ENCODE results near the gene RASAL2.

Gene RASAL2

DNA sequence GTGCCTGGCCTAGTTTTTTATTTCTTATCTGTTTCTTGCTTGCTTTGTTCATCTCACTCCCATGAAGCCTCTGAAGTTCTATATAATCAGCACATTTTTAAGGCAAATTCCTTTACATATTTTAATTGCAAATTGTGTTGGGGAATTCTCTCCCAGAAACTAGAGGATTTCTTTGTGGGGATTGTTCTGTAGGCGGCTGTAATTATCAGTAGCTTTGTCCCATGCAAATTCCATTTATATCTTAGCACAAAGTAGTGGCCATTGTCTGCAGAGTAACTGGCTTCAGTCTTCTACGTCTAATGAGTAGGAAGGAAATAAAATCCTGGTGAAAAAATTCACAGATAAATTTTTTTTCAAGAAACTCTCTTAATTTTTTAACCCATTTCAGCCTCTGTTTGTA lies 367.2 kb downstream of the RASAL2 start:
- H3K27ac ChIP-seq = no peak overlapping the region

DNA sequence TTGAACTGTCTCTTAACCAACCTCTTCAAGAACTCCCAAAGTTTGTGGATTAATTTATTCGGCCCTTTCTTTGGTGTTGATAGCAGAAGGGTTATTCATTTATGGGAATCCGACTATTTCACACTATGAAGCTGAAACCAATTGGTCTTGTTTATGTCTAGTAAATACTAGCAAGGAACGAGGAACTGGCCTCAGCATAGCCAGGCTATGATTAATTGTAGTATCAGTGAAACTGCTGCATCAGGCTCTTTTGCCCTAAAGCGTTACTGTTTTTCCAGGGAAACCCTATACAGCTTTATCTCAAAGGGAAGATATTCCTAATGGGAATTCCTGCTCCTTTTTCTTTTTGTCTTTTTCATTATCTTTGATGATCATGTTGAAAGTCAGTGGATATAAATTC lies 367.8 kb downstream of the RASAL2 start:
- H3K4me3 ChIP-seq = no peak overlapping the region
- H3K27ac ChIP-seq = no peak overlapping the region

More for the DNA sequence above, 367.2 kb downstream of the RASAL2 start:
- H3K4me3 ChIP-seq = no peak overlapping the region

DNA sequence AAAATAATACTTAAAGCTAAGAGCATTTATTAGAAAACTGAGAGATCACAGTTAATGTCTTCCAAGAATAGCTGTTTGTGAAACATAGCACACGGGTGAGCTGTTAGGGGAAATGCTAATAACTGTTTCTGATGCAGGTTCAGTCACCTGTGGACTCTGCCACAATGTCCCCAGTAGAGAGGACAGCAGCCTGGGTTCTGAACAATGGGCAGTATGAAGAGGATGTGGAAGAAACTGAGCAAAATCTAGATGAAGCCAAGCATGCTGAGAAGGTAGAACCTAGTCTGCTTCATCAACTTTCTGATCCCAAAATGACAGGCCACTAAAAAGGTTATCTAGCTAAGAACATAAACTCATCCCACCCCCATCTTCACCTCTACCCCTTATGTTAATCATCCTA lies 370.2 kb downstream of the RASAL2 start:
- Histone ChIP-seq H3K27ac (no peak overlapping the region), H3K4me3 (no peak overlapping the region)

- Histone ChIP-seq H3K4me3 (no peak overlapping the region), H3K27ac (no peak overlapping the region)
Observed at GRCh38 chr1:178464566-178464965, 370.7 kb downstream of the RASAL2 start.

- Histone ChIP-seq H3K27ac (no peak overlapping the region), H3K4me3 (no peak overlapping the region)
Observed at GRCh38 chr1:178465011-178465410, 371.1 kb downstream of the RASAL2 start.

GRCh38 chr1:178467837-178468236 lies 373.9 kb downstream of the RASAL2 start:
- Histone ChIP-seq H3K27ac (no peak overlapping the region), H3K4me3 (no peak overlapping the region)

DNA sequence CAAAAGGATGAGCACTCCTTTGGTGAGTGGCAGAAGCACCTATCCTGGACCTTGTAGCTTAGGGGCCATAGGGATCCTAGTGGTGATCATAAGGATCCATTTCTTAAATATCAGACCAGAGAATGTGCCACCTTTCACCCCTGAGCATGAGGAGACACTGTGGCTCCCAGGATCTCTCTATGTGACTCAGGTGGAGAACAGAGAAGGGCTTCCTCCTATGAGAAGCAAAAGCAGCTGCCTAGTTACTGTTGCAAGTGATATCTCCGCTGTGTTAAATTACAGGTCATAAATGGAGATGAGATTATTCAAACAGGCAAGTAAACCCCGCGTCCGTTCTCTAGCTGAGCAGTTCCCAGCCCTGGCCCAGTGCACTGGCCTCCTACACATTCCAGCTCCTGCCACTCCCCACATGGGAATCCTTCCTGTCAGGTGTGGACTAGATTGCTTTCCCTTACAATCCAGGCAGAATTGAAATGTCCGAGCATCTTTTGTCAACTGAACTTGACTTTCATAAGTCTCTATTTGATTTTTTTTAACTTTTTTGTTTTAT lies 376.6 kb downstream of the RASAL2 start:
- no peak overlapping the region for H3K27ac ChIP-seq
- H3K4me3 ChIP-seq = no peak overlapping the region

- no peak overlapping the region for H3K27ac ChIP-seq
- H3K4me3 ChIP-seq = no peak overlapping the region
Observed at GRCh38 chr1:178472531-178472930, 378.6 kb downstream of the RASAL2 start.

- Histone ChIP-seq H3K4me3 (no peak overlapping the region), H3K27ac (no peak overlapping the region)
Observed at GRCh38 chr1:178477373-178477772, 383.5 kb downstream of the RASAL2 start.

DNA sequence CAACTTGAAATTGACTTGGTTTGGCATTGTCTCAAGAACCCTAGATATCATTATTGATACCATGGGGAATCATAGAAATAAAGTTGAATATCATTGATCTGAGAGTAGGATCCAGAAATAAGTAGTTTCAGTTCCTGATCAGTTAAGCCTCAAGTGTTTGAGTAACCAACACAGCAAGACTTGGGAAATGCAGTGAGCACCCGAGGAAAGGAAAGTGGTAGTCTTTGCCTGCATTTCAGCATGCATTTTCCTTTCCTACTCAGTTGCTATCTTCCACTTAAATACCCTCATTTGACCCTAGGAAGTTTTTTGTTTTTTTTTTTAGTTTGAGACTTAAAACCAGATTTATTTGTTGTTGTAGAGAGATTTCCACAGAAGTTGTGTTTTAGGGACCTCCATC lies 383.9 kb downstream of the RASAL2 start:
- H3K27ac ChIP-seq = no peak overlapping the region
- H3K4me3 ChIP-seq = no peak overlapping the region

DNA sequence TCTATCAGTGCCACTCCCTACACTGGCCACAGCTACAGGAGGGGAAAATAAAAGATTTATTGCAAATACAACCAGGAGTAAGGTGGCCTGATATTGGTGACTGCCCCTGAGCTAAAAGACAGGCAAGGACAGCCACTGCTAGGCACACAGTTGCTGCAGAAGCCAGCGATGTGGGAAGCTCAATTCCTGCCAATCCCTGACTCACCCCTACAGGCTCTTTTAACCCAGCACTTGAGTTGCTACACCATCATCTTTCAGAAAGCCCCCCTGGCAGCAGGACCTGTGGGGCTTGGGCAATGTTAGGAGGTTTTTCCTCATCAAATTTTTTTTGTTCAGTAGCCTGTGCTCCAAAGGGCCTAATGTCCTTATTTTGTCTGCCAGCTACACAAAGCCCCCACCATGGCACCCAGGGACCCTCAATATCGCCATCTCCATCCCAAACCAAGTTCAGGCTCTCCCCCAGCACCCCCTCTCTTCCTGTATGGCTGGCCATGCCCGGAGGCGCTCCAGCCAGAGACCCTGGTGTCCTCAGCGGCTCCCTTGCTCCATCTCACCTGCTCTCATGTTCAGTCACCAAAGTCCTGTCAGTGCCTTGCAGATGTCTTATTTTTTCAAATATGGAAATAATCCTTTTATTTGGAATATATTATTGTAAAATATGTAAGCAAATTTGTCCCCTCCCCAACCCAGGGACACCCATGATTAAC lies 389.5 kb downstream of the RASAL2 start:
- H3K27ac ChIP-seq = no peak overlapping the region

GRCh38 chr1:178484698-178485225 lies 390.9 kb downstream of the RASAL2 start:
- H3K4me3 ChIP-seq = no peak overlapping the region
- no peak overlapping the region for H3K27ac ChIP-seq

More for the DNA sequence above, 389.5 kb downstream of the RASAL2 start:
- H3K4me3 ChIP-seq = no peak overlapping the region

- Histone ChIP-seq H3K27ac (no peak overlapping the region), H3K4me3 (no peak overlapping the region)
Observed at GRCh38 chr1:178485541-178485981, 391.7 kb downstream of the RASAL2 start.

GRCh38 chr1:178486100-178487069 lies 392.5 kb downstream of the RASAL2 start:
- peak overlapping the region in 2 of 21 experiments; percentile 2 to 11 for H3K27ac ChIP-seq
- peak overlapping the region in 5 of 7 experiments; percentile 12 to 20 (median 12) for H3K4me3 ChIP-seq

DNA sequence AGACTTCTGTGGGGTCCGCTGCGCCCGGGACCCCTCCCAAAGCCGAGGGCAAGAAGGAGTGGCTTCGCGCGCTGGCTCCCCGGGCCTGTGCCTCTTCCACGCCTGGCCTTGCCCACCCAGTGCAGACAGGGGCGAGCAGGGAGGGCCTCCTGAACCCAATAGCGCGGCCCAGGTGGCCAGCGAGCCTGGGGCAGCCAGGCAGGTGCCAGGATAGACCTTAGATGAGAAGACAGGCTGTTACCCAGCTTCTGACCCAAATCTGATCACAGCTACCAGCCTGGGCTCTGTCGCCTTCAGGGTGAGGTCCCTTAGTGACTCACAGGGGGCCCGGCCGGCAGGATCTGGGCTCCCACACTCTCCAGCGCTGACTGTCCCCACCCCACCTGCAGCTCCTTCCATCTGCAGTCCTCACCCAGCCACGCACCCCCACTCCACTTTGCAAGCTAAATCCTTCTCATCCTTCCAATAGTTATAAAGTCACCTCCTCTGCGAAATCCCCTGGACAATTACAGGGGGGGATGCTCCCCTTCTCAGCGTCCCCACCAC lies 393.2 kb downstream of the RASAL2 start:
- Histone ChIP-seq H3K27ac (peak overlapping the region in 1 of 21 experiments; percentile 11), H3K4me3 (peak overlapping the region in 5 of 7 experiments; percentile 12 to 20 (median 12))

DNA sequence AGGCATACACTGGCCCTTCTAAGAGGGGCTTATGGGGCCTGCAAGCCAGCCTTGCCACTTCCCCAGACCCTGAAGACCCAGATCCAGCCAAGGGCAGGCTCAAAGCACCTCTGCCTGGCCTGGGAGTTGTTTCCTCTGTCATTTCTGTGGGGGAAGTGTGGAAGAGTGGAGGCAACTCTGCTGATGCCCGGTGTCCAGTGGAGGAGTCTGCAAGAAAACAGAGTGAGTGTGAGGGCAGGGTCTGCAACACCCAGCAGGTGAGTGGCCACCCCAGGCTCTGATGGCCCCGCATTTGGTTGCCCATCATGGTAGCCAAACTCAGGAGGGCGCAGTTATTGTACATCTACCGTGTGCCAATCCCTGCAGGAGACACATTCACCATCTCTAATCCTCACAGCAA lies 394.5 kb downstream of the RASAL2 start:
- Histone ChIP-seq H3K4me3 (no peak overlapping the region), H3K27ac (no peak overlapping the region)

GRCh38 chr1:178489399-178489798 lies 395.5 kb downstream of the RASAL2 start:
- H3K27ac ChIP-seq = no peak overlapping the region
- no peak overlapping the region for H3K4me3 ChIP-seq

GRCh38 chr1:178490136-178490535 lies 396.2 kb downstream of the RASAL2 start:
- no peak overlapping the region for H3K4me3 ChIP-seq
- no peak overlapping the region for H3K27ac ChIP-seq

- no peak overlapping the region for H3K27ac ChIP-seq
- no peak overlapping the region for H3K4me3 ChIP-seq
Observed at GRCh38 chr1:178490967-178491366, 397.1 kb downstream of the RASAL2 start.

GRCh38 chr1:178491721-178492120 lies 397.8 kb downstream of the RASAL2 start:
- Histone ChIP-seq H3K27ac (no peak overlapping the region), H3K4me3 (no peak overlapping the region)

Measured in skin epidermis (tissue), 12 donors.